Gastrocnemius medialis (tissue), 4 donors: ENCODE measurements around the gene SCP2D1.

Experiments used
- POLR2A ChIP-seq, 2 donors: fragments of 450-650 bp; IDR thresholded peaks; one replicate each; pipeline ENCODE4 v1.6.1; 2017; ENCODE audit warnings: antibody characterized with exemption in 2 of 2, mild to moderate bottlenecking in 2 of 2, moderate library complexity in 2 of 2
- TF ChIP-seq, protein P1 (sequence below), 5 experiments: fragments of 450-650 bp in 3 of 5; fragments of 200-600 bp in 2 of 5; sonication (generic) in 2 of 5; IDR thresholded peaks in 4 of 5; conservative IDR thresholded peaks in 1 of 5; 1 replicate in 4 of 5; 2 replicates in 1 of 5; pipeline ENCODE4 v1.5.1; 2016 to 2019; ENCODE audit warnings: antibody characterized with exemption in 5 of 5, mild to moderate bottlenecking in 3 of 5, moderate library complexity in 3 of 5

- TF ChIP-seq, protein P1, sequence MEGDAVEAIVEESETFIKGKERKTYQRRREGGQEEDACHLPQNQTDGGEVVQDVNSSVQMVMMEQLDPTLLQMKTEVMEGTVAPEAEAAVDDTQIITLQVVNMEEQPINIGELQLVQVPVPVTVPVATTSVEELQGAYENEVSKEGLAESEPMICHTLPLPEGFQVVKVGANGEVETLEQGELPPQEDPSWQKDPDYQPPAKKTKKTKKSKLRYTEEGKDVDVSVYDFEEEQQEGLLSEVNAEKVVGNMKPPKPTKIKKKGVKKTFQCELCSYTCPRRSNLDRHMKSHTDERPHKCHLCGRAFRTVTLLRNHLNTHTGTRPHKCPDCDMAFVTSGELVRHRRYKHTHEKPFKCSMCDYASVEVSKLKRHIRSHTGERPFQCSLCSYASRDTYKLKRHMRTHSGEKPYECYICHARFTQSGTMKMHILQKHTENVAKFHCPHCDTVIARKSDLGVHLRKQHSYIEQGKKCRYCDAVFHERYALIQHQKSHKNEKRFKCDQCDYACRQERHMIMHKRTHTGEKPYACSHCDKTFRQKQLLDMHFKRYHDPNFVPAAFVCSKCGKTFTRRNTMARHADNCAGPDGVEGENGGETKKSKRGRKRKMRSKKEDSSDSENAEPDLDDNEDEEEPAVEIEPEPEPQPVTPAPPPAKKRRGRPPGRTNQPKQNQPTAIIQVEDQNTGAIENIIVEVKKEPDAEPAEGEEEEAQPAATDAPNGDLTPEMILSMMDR (IDR thresholded peaks at IDR 0.05 in 4 of 5, conservative IDR thresholded peaks at IDR 0.05 in 1 of 5) = no peak
- no peak for TF ChIP-seq POLR2A (IDR thresholded peaks at IDR 0.05)
These were observed 1.7 kb upstream of the SCP2D1 start for GRCh38 chr20:18811904-18812303.
